ACC112 (cell line): ENCODE results near the gene DYTN.

Experiments used
- H2AFZ ChIP-seq: fragments of 200-600 bp; sonication (generic); one replicate; pipeline ENCODE4 v1.6.0; 2017; ENCODE audit warnings: antibody characterized with exemption, low read length; ENCODE audit not compliant: unreplicated experiment
- H3K27ac ChIP-seq: fragments of 200-600 bp; sonication (generic); 2 replicates; pipeline ENCODE4 v1.5.1; 2014; ENCODE audit warnings: low read depth, mild to moderate bottlenecking, antibody characterized with exemption, low read length, moderate library complexity
- H3K27me3 ChIP-seq: fragments of 200-600 bp; sonication (generic); 2 replicates; pipeline ENCODE4 v1.6.1; 2014; ENCODE audit warnings: mild to moderate bottlenecking, antibody characterized with exemption, low read length, moderate library complexity, mixed read lengths; ENCODE audit not compliant: insufficient read depth
- H3K36me3 ChIP-seq: fragments of 200-600 bp; sonication (generic); 2 replicates; pipeline ENCODE4 v1.6.1; 2016; ENCODE audit warnings: mild to moderate bottlenecking, antibody characterized with exemption, low read length, moderate library complexity, mixed read lengths; ENCODE audit not compliant: insufficient read depth
- H3K4me1 ChIP-seq: fragments of 200-600 bp; sonication (generic); one replicate; pipeline ENCODE4 v1.6.1; 2016; ENCODE audit warnings: low read length, mixed read lengths; ENCODE audit not compliant: insufficient read depth, unreplicated experiment, control insufficient read depth
- H3K4me3 ChIP-seq: fragments of 200-600 bp; sonication (generic); 2 replicates; pipeline ENCODE4 v1.5.1; 2014; ENCODE audit warnings: mild to moderate bottlenecking, low read depth, low read length
- H3K79me2 ChIP-seq: fragments of 200-600 bp; sonication (generic); one replicate; pipeline ENCODE4 v1.6.0; 2016; ENCODE audit warnings: low read length; ENCODE audit not compliant: control insufficient read depth, unreplicated experiment, insufficient read depth

DYTN gene

GRCh38 chr2:206718296-206718695, at the start of gene DYTN:
DYTN (minus strand) TSS chr2:206718396; CDS start chr2:206718279, 117 bp downstream.
- no peak within 1 kb of the TSS for H2AFZ ChIP-seq

GRCh38 chr2:206766057-206766930, 48.1 kb upstream of the DYTN start:
- Histone ChIP-seq H3K4me3 (peak overlapping the region; percentile 99), H3K36me3 (peaks cover 18% of the 10 kb centered on the region), H2AFZ (peak overlapping the region; percentile 99), H3K4me1 (peaks cover 15% of the 10 kb centered on the region), H3K79me2 (peaks cover 28% of the 10 kb centered on the region), H3K27ac (peak overlapping the region; percentile 89), H3K27me3 (peaks cover 11% of the 10 kb centered on the region)

More at GRCh38 chr2:206718296-206718695, at the start of gene DYTN:
- Histone ChIP-seq H3K4me3 (no peak within 1 kb of the TSS), H3K4me1 (no peaks in the 10 kb centered on the region), H3K27ac (no peak within 1 kb of the TSS), H3K27me3 (peaks cover 29% of the 10 kb centered on the region), H3K79me2 (no peaks in the 10 kb centered on the region), H3K36me3 (no peaks in the 10 kb centered on the region)

GRCh38 chr2:206765242-206766056, 47.3 kb upstream of the DYTN start, which contains the start of the genes FASTKD2 and MDH1B:
FASTKD2 (plus strand) TSS chr2:206765606; CDS start chr2:206766694, 1,088 bp downstream.
MDH1B (minus strand) TSS chr2:206765328; CDS start chr2:206765271, 57 bp downstream.
- Histone ChIP-seq H3K36me3 (peaks cover 12% of the 10 kb centered on the region), H2AFZ (peak within 1 kb of the TSS; percentile 99), H3K27ac (peak within 1 kb of the TSS; percentile 89), H3K27me3 (peaks cover 19% of the 10 kb centered on the region), H3K79me2 (peaks cover 28% of the 10 kb centered on the region), H3K4me3 (peak within 1 kb of the TSS; percentile 99), H3K4me1 (peaks cover 15% of the 10 kb centered on the region)

DNA sequence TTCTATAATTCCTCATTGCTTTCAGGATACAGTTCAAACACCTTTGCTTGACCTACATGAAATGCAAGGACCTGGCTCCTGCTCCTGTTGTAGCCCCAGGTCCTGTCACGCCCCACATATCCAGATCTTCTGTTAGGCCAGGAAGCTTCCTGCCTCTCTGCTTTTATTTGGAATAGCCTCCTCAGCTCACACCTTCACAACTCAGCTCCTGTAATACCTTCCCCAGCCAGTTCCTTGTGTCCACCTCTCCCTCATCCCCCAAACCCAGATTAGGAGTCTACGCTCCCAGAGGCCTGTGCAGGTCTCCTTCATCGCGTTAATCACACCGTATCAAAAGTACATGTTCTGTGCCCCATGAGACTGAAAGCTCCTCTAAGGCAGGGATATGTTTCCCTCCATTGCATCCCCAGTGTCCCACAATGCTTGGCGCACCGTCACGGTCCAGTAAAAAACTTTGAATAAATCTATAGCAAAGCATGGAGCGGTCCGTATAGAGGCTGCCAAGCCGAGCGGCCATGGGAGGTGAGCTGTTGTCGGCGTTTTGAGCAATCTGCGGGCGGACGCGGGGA, 46.6 kb upstream of the DYTN start:
- Histone ChIP-seq H3K79me2 (peaks cover 28% of the 10 kb centered on the region), H3K36me3 (peaks cover 9% of the 10 kb centered on the region; the same call in 1 of the 2 replicates), H2AFZ (peak overlapping the region; percentile 99), H3K27me3 (peaks cover 22% of the 10 kb centered on the region), H3K27ac (peak overlapping the region; percentile 89), H3K4me3 (peak overlapping the region; percentile 99), H3K4me1 (peaks cover 15% of the 10 kb centered on the region)

DNA sequence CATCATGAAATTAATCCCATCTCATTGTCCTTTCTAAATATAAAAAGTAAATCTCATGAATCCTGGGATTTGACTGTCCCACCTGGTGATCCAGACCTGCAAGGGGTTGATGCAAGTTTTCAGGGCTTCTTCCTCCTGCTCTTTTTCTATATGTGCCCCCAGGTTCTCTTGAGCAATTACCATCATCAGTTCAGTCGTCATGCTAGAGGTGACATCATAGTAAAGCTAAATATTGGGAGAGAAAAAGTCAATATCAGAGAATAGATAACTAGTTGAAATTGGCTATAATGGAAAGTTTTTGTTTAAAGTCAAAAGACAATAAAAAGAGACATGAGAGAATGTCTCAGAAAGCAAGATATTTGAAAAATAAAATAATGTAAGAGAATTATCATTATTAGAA, 38.6 kb upstream of the DYTN start:
- Histone ChIP-seq H3K79me2 (no peaks in the 10 kb centered on the region), H2AFZ (no peak overlapping the region), H3K27me3 (peaks cover 33% of the 10 kb centered on the region), H3K4me3 (no peak overlapping the region), H3K36me3 (no peaks in the 10 kb centered on the region), H3K27ac (no peak overlapping the region), H3K4me1 (no peaks in the 10 kb centered on the region)

GRCh38 chr2:206740800-206741199, 22.6 kb upstream of the DYTN start:
- H3K27me3 ChIP-seq: peaks cover 36% of the 10 kb centered on the region
- no peak overlapping the region for H2AFZ ChIP-seq
- H3K4me3 ChIP-seq: no peak overlapping the region
- H3K4me1 ChIP-seq: no peaks in the 10 kb centered on the region
- H3K79me2 ChIP-seq: no peaks in the 10 kb centered on the region
- H3K36me3 ChIP-seq: no peaks in the 10 kb centered on the region
- H3K27ac ChIP-seq: no peak overlapping the region

DNA sequence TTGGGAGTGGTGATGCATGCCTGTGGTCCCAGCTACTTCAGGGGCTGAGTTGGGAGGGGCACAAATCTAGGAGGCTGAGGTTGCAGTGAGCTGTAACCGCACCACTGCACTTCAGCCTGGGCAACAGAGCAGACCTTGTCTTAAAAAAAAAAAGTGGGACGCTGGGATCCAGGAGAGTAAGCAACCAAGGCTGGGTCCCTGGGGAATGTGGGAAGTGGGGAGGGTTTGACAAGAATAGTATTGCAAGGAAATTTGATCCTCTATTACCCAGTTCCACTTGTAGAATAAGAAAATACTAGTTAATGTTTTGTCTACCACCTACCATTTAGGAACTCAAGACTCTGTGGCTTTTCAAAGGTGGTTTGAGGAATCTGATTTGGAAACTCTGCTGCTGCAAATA, 21.1 kb upstream of the DYTN start:
- Histone ChIP-seq H2AFZ (no peak overlapping the region), H3K4me3 (no peak overlapping the region), H3K27ac (no peak overlapping the region), H3K36me3 (no peaks in the 10 kb centered on the region), H3K27me3 (peaks cover 32% of the 10 kb centered on the region), H3K79me2 (no peaks in the 10 kb centered on the region), H3K4me1 (no peaks in the 10 kb centered on the region)

GRCh38 chr2:206736935-206737334, 18.7 kb upstream of the DYTN start:
- no peak overlapping the region for H2AFZ ChIP-seq
- no peak overlapping the region for H3K4me3 ChIP-seq
- no peaks in the 10 kb centered on the region for H3K36me3 ChIP-seq
- no peaks in the 10 kb centered on the region for H3K4me1 ChIP-seq
- H3K27me3 ChIP-seq: peaks cover 38% of the 10 kb centered on the region
- no peaks in the 10 kb centered on the region for H3K79me2 ChIP-seq
- H3K27ac ChIP-seq: no peak overlapping the region

DNA sequence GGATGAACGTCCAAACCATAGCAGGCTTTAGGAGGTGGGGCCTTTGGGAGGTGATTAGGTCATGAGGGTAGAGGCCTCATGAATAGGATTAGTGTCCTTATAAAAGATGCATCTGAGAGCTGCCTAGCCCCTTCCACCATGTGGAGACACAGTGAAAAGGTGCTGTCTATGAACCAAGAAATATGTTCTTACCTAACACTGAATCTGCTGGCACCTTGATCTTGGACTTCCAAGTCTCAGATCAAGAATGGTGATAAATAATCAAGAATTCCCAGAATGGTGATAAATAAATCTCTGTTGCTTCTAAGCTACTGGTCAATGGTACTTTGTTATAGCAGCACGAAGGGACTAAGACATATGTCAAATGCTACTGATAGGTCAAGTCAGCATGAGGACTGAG, 15.1 kb upstream of the DYTN start:
- Histone ChIP-seq H3K27ac (no peak overlapping the region), H3K79me2 (no peaks in the 10 kb centered on the region), H3K4me1 (no peaks in the 10 kb centered on the region), H3K4me3 (no peak overlapping the region), H3K27me3 (peaks cover 35% of the 10 kb centered on the region), H3K36me3 (no peaks in the 10 kb centered on the region), H2AFZ (no peak overlapping the region)
